Panc1 (cell line): ENCODE data around the gene FAS. TPM values are rescaled to one million over a fixed set of nuclear protein-coding genes. Genes with fewer than 3 reads are reported as not detected.

Source experiments
- ATAC-seq: fragments of 200-7000 bp; cut with Tn5 transposase; 2 replicates; pipeline ENCODE4 v1.9.1; 2020; ENCODE audit warnings: mild to moderate bottlenecking, moderate library complexity
- BruUV-seq: library from RNA; stranded (reverse); fragments of 400-500 nt; replicated peaks from 2 replicates; lab custom pipeline; 2021; lab: Mats Ljungman, UMichigan
- CTCF ChIA-PET: fragments of 300-600 bp; sonication (Branson Sonifier 250); formaldehyde crosslinking; loops from one replicate; lab custom pipeline; 2022; ENCODE audit warnings: antibody characterized with exemption; lab: Charles Lee
- POLR2A ChIA-PET: fragments of 300-600 bp; sonication (Branson Sonifier 250); formaldehyde crosslinking; loops from one replicate; lab custom pipeline; 2022; ENCODE audit warnings: antibody characterized with exemption; lab: Charles Lee
- DNase-seq: peaks from one replicate; pipeline ENCODE4 v3.0.0-alpha.2; 2010; ENCODE audit warnings: low read depth, low spot score
- H3K27ac ChIP-seq: 2 replicates; pipeline ENCODE4 v1.5.1; 2011; ENCODE audit warnings: mild to moderate bottlenecking, low read length, inconsistent platforms
- H3K27me3 ChIP-seq: fragments of 200-500 bp; sonication (Bioruptor generic); 2 replicates; pipeline ENCODE4 v1.6.0; 2014; ENCODE audit warnings: low read length, inconsistent platforms; ENCODE audit not compliant: control insufficient read depth, insufficient read depth
- H3K36me3 ChIP-seq: fragments of 200-500 bp; sonication (Bioruptor generic); 2 replicates; pipeline ENCODE4 v1.5.1; 2014; ENCODE audit warnings: inconsistent platforms, mild to moderate bottlenecking, low read length, moderate library complexity; ENCODE audit not compliant: control insufficient read depth, insufficient read depth
- H3K4me1 ChIP-seq: 2 replicates; pipeline ENCODE4 v1.5.1; 2011; ENCODE audit warnings: inconsistent platforms, mild to moderate bottlenecking, low read length, moderate library complexity; ENCODE audit not compliant: control insufficient read depth, insufficient read depth
- H3K4me3 ChIP-seq, 2 experiments: 2 replicates each; pipeline ENCODE4 v1.5.1; 2011 to 2012; ENCODE audit warnings: low read depth in 2 of 2, low read length in 2 of 2, mild to moderate bottlenecking in 2 of 2, inconsistent platforms in 1 of 2, moderate library complexity in 1 of 2
- H3K9me3 ChIP-seq: fragments of 200-500 bp; sonication (Bioruptor generic); 2 replicates; pipeline ENCODE4 v1.5.1; 2014; ENCODE audit warnings: low read depth, mild to moderate bottlenecking, inconsistent platforms, low read length, moderate library complexity; ENCODE audit not compliant: control insufficient read depth, insufficient read depth
- CTCF ChIP-seq: fragments of 450-650 bp; IDR thresholded peaks from 2 replicates; pipeline ENCODE4 v1.5.1; 2017; ENCODE audit warnings: mild to moderate bottlenecking
- POLR2AphosphoS5 ChIP-seq: IDR thresholded peaks from 2 replicates; pipeline ENCODE4 v1.6.1; 2012; ENCODE audit warnings: mild to moderate bottlenecking, low read depth, low read length, moderate library complexity
- REST ChIP-seq, 2 experiments: IDR thresholded peaks; 2 replicates each; pipeline ENCODE4 v1.6.1; 2011 to 2012; ENCODE audit warnings: low read depth in 2 of 2, control low read depth in 1 of 2, low read length in 1 of 2, mild to moderate bottlenecking in 1 of 2, moderate library complexity in 1 of 2; ENCODE audit not compliant: insufficient read depth in 1 of 2
- SIN3A ChIP-seq: IDR thresholded peaks from 2 replicates; pipeline ENCODE4 v1.6.1; 2012; ENCODE audit warnings: low read depth, mild to moderate bottlenecking, low read length, moderate library complexity, borderline replicate concordance; ENCODE audit not compliant: insufficient read depth
- TCF7L2 ChIP-seq: IDR thresholded peaks from 2 replicates; pipeline ENCODE4 v1.6.1; 2011; ENCODE audit warnings: mild to moderate bottlenecking, low read depth, low read length, inconsistent platforms
- in situ Hi-C: cut with HindIII; loops from 2 replicates; pipeline ENCODE4 v1.10.0; 2016; ENCODE audit warnings: low sequenced_read_pairs, low pct_unique_long_range_greater_than_20kb
- intact Hi-C: fragments of 100-400 bp; cut with micrococcal nuclease; formaldehyde crosslinking; loops from one replicate; pipeline ENCODE4 v1.10.0; 2022; ENCODE audit not compliant: unreplicated experiment
- total RNA-seq: library from RNA; stranded (reverse); gene quantifications from one replicate; pipeline ENCODE4 v1.2.1, GENCODE V29; 2021; ENCODE audit not compliant: unreplicated experiment

FAS gene
- total RNA-seq, 1 experiment from 2014 or later = 8.1 TPM

GRCh38 chr10:89037096-89037495 lies 46.5 kb downstream of the FAS start:
- no TSS peak for BruUV-seq
- CTCF ChIA-PET = interaction anchor here (1.2 kb wide), 1 partner anchor 17 kb away, joined by 3 read pairs; no protein-coding TSS in a partner anchor
- Histone ChIP-seq H3K27me3 (no peaks in the 10 kb centered on the region), H3K36me3 (no peaks in the 10 kb centered on the region), H3K4me3 (no peak overlapping the region), H3K27ac (no peak overlapping the region), H3K9me3 (no peaks in the 10 kb centered on the region), H3K4me1 (peaks cover 6% of the 10 kb centered on the region; the same call in 1 of the 2 replicates)
- no peak for ATAC-seq
- POLR2A ChIA-PET = no interaction called here
- intact Hi-C loops = no loop called here
- DNase-seq = no peak
- in situ Hi-C loops = no loop called here
- no peak for TF ChIP-seq CTCF
- no peak for TF ChIP-seq SIN3A
- TF ChIP-seq REST (IDR thresholded peaks at IDR 0.05; ENCODE audit: insufficient read depth in 1 of 2, low read depth in 2 of 2, low read length in 1 of 2) = no peak
- no peak for TF ChIP-seq TCF7L2
- TF ChIP-seq POLR2AphosphoS5 = no peak

DNA sequence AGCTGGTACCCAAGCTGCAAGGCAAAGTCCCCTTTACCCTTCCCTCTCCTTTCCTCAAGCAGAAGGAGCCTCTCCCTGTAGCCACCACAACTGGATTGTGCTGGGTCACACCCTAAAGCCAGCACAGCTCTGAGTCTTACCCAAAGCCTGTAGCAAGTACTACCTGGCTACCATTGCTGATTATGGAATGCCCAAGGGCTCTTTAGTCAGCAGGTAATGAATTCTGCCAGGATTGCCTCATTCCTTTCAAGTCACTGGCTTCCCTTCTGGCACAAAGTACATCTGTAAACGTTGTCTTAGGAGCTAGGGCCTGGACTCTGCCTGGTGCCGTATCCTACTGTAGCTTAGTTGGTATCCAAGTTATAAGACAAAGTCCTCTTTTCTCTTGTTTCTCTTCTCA lies 52.0 kb downstream of the FAS start:
- DNase-seq = no peak
- ChIA-PET CTCF (no interaction called here), POLR2A (no interaction called here)
- intact Hi-C loops = no loop called here
- in situ Hi-C loops = no loop called here
- Histone ChIP-seq H3K4me3 (no peak overlapping the region), H3K9me3 (no peaks in the 10 kb centered on the region), H3K27me3 (no peaks in the 10 kb centered on the region), H3K27ac (no peak overlapping the region), H3K4me1 (no peaks in the 10 kb centered on the region), H3K36me3 (no peaks in the 10 kb centered on the region)
- no TSS peak for BruUV-seq
- TF ChIP-seq CTCF (no peak), REST (IDR thresholded peaks at IDR 0.05; ENCODE audit: insufficient read depth in 1 of 2, low read depth in 2 of 2, low read length in 1 of 2) (no peak)
- no peak for ATAC-seq
